HepG2 (cell line): ENCODE results near the gene MRPL54. TPM values are rescaled to one million over a fixed set of nuclear protein-coding genes. Genes with fewer than 3 reads are reported as not detected.

Experiments used
- BCL6 ChIP-seq: IDR thresholded peaks from 2 replicates; pipeline ENCODE4 v1.6.1; 2016; ENCODE audit warnings: missing genetic modification reagents, missing compliant biosample characterization
- ERF ChIP-seq: IDR thresholded peaks from 2 replicates; pipeline ENCODE4 v1.6.1; 2018; ENCODE audit warnings: missing biosample characterization, missing genetic modification reagents
- GPBP1L1 ChIP-seq: sonication (generic); formaldehyde crosslinking; IDR thresholded peaks from 2 replicates; pipeline ENCODE4 v1.5.0; 2020; ENCODE audit warnings: mild to moderate bottlenecking, missing genetic modification reagents
- HOXA3 ChIP-seq: sonication (generic); formaldehyde crosslinking; IDR thresholded peaks from 2 replicates; pipeline ENCODE4 v1.5.0; 2020; ENCODE audit warnings: missing genetic modification reagents
- KAT8 ChIP-seq: IDR thresholded peaks from 2 replicates; pipeline ENCODE4 v1.6.1; 2016; ENCODE audit warnings: missing genetic modification reagents, missing compliant biosample characterization
- KDM3A ChIP-seq: IDR thresholded peaks from 2 replicates; pipeline ENCODE4 v1.6.1; 2018; ENCODE audit warnings: low read depth, missing compliant biosample characterization
- KLF16 ChIP-seq, 2 experiments: sonication (generic) in 1 of 2; formaldehyde crosslinking in 1 of 2; IDR thresholded peaks; 2 replicates each; pipeline versions ENCODE4 v1.6.1 to v1.8.0; 2016 to 2023; ENCODE audit warnings: missing genetic modification reagents in 2 of 2, missing compliant biosample characterization in 1 of 2
- RFX1 ChIP-seq: fragments of 450-650 bp; IDR thresholded peaks from 2 replicates; pipeline ENCODE4 v1.6.1; 2017
- SMAD9 ChIP-seq: sonication (generic); formaldehyde crosslinking; IDR thresholded peaks from 2 replicates; pipeline ENCODE4 v1.5.1; 2020; ENCODE audit warnings: mild to moderate bottlenecking, missing genetic modification reagents
- SRSF9 ChIP-seq: fragments of 200-400 bp; formaldehyde crosslinking; IDR thresholded peaks from 2 replicates; pipeline ENCODE4 v1.6.1; 2018; ENCODE audit warnings: borderline replicate concordance, mild to moderate bottlenecking, low read depth, low read length; ENCODE audit not compliant: insufficient read depth, poor library complexity, severe bottlenecking
- TFDP1 ChIP-seq: IDR thresholded peaks from 2 replicates; pipeline ENCODE4 v1.6.1; 2016; ENCODE audit warnings: missing compliant biosample characterization, missing genetic modification reagents, borderline replicate concordance
- THAP11 ChIP-seq: IDR thresholded peaks from 2 replicates; pipeline ENCODE4 v1.6.1; 2016; ENCODE audit warnings: missing biosample characterization, missing genetic modification reagents
- ZBTB38 ChIP-seq: sonication (generic); formaldehyde crosslinking; IDR thresholded peaks from 2 replicates; pipeline ENCODE4 v1.5.1; 2020; ENCODE audit warnings: mild to moderate bottlenecking, missing genetic modification reagents
- ZBTB49 ChIP-seq: sonication (generic); formaldehyde crosslinking; IDR thresholded peaks from 2 replicates; pipeline ENCODE4 v1.4.0; 2020; ENCODE audit warnings: missing genetic modification reagents, borderline replicate concordance
- ZNF138 ChIP-seq: sonication (generic); formaldehyde crosslinking; IDR thresholded peaks from 2 replicates; pipeline ENCODE4 v1.5.0; 2020; ENCODE audit warnings: mild to moderate bottlenecking, low read depth, missing genetic modification reagents
- ZNF296 ChIP-seq: sonication (generic); formaldehyde crosslinking; conservative IDR thresholded peaks from 2 replicates; pipeline ENCODE4 v1.5.0; 2020; ENCODE audit warnings: mild to moderate bottlenecking, missing genetic modification reagents
- ZNF546 ChIP-seq: sonication (generic); formaldehyde crosslinking; conservative IDR thresholded peaks from 2 replicates; pipeline ENCODE4 v1.8.1; 2023; ENCODE audit warnings: mild to moderate bottlenecking, missing genetic modification reagents
- ZNF574 ChIP-seq: sonication (generic); formaldehyde crosslinking; IDR thresholded peaks from 2 replicates; pipeline ENCODE4 v1.4.0; 2020; ENCODE audit warnings: missing genetic modification reagents
- ZNF768 ChIP-seq: sonication (generic); formaldehyde crosslinking; IDR thresholded peaks from 2 replicates; pipeline ENCODE4 v1.4.0; 2020; ENCODE audit warnings: missing genetic modification reagents
- polyA plus RNA-seq, 8 experiments: library from polyadenylated mRNA; depleted of rRNA in 3 of 8; stranded (reverse) in 7 of 8; unstranded in 1 of 8; fragments of >200 nt; fragmentation: Illumina TruSeq in 4 of 8; extraction: Trizol in 4 of 8; gene quantifications; 2 replicates each; pipeline versions ENCODE4 v1.2.1 to v1.2.3, GENCODE V29; 2011 to 2016; ENCODE audit warnings: low read depth in 4 of 8, missing spikeins in 1 of 8, mixed read lengths in 1 of 8; ENCODE audit not compliant: insufficient read depth in 1 of 8
- total RNA-seq, 5 experiments: library from RNA; depleted of rRNA; stranded (reverse); fragments of >200 nt; fragmentation: Illumina TruSeq; extraction: Trizol; gene quantifications; 2 replicates each; pipeline ENCODE4 v1.2.3, GENCODE V29; 2016; ENCODE audit warnings: low read depth in 1 of 5
- TF ChIP-seq, protein P1 (sequence below): conservative IDR thresholded peaks from 2 replicates; pipeline ENCODE4 v1.6.1; 2018; ENCODE audit warnings: missing genetic modification reagents

Gene MRPL54
- total and polyA plus RNA-seq, 2 of the 13 experiments (the other 11 are each of a cell fraction or from before 2014, with no cell fraction given): 36.8 to 66.9 TPM

DNA sequence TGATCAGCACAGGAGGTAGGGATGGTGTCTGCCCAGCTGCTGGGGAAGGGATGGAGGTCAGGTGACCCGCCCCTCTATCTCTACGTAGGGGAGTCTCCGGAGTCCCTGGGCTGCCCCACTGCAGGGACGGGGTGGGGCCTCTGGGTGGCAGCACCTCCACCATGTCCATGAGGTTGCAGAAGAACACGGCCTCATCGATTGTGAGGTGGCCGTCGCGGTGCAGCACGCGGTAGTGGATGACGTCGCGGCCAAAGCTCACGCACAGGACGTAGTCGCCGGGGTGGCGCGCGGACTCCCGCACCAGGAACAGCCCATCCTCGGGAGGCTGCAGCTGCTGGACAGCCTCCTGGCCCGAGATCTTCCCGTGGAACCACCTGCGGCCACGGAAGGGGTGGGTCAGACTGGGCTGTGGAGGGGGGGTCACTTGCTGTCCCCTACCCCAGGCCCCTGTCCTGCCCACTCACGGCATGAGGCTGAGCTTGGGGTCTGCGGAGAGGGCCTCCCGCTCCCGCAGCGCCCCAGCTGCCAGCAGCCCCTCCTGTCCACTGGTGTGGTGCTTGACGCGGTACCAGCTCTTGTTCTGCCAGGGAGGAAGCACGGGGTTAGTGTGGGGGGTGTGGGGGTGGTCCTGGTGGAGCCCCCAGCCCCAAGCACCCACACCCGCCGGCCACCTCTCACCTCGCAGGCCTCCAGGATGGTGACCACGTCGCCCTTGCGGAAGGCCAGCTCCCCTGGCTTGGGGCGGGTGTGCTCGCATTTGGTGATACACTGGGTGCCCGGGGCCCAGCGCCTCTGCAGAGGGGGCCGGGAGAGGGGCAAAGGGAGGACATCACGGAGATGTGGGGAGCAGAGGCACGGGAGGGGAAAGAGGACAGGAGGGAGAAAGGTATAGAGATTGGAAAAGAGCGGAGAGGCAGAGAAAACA, 21.4 kb downstream of the MRPL54 start (continued):
- TF ChIP-seq KDM3A (CRISPR knock-in tag): peak; percentile 63; the same call in 1 of the 2 replicates
- 0 out of 2 replicates have a peak, but pooled peaks have one; percentile 53 for TF ChIP-seq ZNF546 (CRISPR knock-in tag)
- 0 out of 2 replicates have a peak, but pooled peaks have one; percentile 15 for TF ChIP-seq BCL6 (CRISPR knock-in tag)
- TF ChIP-seq ZNF296 (CRISPR knock-in tag): no peak
- TF ChIP-seq SMAD9 (CRISPR knock-in tag): no peak
- TF ChIP-seq KAT8 (CRISPR knock-in tag): 0 out of 2 replicates have a peak, but pooled peaks have one; percentile 21
- peak in 1 of 2 experiments; percentile 39; a peak in 1 of 4 replicates for TF ChIP-seq KLF16 (CRISPR knock-in tag; IDR thresholded peaks at IDR 0.05)
- TF ChIP-seq ZNF768 (CRISPR knock-in tag): 0 out of 2 replicates have a peak, but pooled peaks have one; percentile 14
- no peak for TF ChIP-seq RFX1
- peak; percentile 80 for TF ChIP-seq HOXA3 (CRISPR knock-in tag)
- TF ChIP-seq TFDP1 (CRISPR knock-in tag): peak; percentile 79; the same call in 1 of the 2 replicates
- no peak for TF ChIP-seq GPBP1L1 (CRISPR knock-in tag)
- TF ChIP-seq ERF (CRISPR knock-in tag): no peak
- peak; percentile 72 for TF ChIP-seq ZNF574 (CRISPR knock-in tag)
- no peak for TF ChIP-seq ZNF138 (CRISPR knock-in tag)
- 0 out of 2 replicates have a peak, but pooled peaks have one; percentile 38 for TF ChIP-seq ZBTB38
- TF ChIP-seq THAP11 (CRISPR knock-in tag): peak; percentile 42
- no peak for TF ChIP-seq ZBTB49 (CRISPR knock-in tag)
- TF ChIP-seq, protein P1, sequence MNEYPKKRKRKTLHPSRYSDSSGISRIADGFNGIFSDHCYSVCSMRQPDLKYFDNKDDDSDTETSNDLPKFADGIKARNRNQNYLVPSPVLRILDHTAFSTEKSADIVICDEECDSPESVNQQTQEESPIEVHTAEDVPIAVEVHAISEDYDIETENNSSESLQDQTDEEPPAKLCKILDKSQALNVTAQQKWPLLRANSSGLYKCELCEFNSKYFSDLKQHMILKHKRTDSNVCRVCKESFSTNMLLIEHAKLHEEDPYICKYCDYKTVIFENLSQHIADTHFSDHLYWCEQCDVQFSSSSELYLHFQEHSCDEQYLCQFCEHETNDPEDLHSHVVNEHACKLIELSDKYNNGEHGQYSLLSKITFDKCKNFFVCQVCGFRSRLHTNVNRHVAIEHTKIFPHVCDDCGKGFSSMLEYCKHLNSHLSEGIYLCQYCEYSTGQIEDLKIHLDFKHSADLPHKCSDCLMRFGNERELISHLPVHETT (CRISPR knock-in tag): no peak
- TF ChIP-seq SRSF9: no peak
